ENCODE measurements around the gene KCNC3. TPM values are rescaled to one million over a fixed set of nuclear protein-coding genes. Genes with fewer than 3 reads are reported as not detected.

The KCNC3 gene
- total RNA-seq, 1 experiment from 2014 or later: 17.3 TPM

GRCh38 chr19:50280074-50280473 is 49.1 kb downstream of the KCNC3 start:
- no peak overlapping the region for H3K9ac ChIP-seq (ENCODE audit: extremely low read depth, insufficient read length, low read length)
- H2BK5ac ChIP-seq (ENCODE audit: insufficient read length, low read length): no peak overlapping the region
- H3K9me3 ChIP-seq (ENCODE audit: control insufficient read depth, low read depth, low read length): no peaks in the 10 kb centered on the region
- no peak overlapping the region for H4K5ac ChIP-seq (ENCODE audit: insufficient read length, low read depth, low read length)
- H3K14ac ChIP-seq (ENCODE audit: insufficient read depth, low read length): no peak overlapping the region
- H3K18ac ChIP-seq (ENCODE audit: insufficient read length, low read depth, low read length): no peak overlapping the region
- no peak for TF ChIP-seq CTCF (conservative IDR thresholded peaks at IDR 0.05)
- Mint-ChIP-seq H3K27ac (no peak overlapping the region), H3K4me3 (no peak overlapping the region), H3K4me1 (no peaks in the 10 kb centered on the region), H3K27me3 (ENCODE audit: low read depth) (no peaks in the 10 kb centered on the region), H3K9me3 (peaks cover 5% of the 10 kb centered on the region in 2 experiments), H3K36me3 (ENCODE audit: insufficient read depth in 1 of 3, low read depth in 3 of 3) (peaks cover 19 to 49% (median 41%) of the 10 kb centered on the region in 3 experiments)
- H3K27me3 ChIP-seq (ENCODE audit: insufficient read depth, low read length): no peaks in the 10 kb centered on the region
- H3K27ac ChIP-seq (ENCODE audit: insufficient read length, low read depth, low read length): no peak overlapping the region
- H2BK20ac ChIP-seq (ENCODE audit: low read depth, low read length, poor library complexity, severe bottlenecking): no peak overlapping the region
- H3K23me2 ChIP-seq (ENCODE audit: insufficient read length, low read depth, low read length, poor library complexity, severe bottlenecking): no peaks in the 10 kb centered on the region
- no peak overlapping the region for H2BK12ac ChIP-seq (ENCODE audit: insufficient read length, low read depth, low read length)
- no peaks in the 10 kb centered on the region for H4K20me1 ChIP-seq (ENCODE audit: control insufficient read depth, insufficient read depth, insufficient read length)
- H3K23ac ChIP-seq (ENCODE audit: insufficient read length, low read depth, low read length): no peak overlapping the region
- WGBS (ENCODE audit: extremely low coverage, insufficient read length, low lambda C conversion rate): no CpG with 5 or more reads among the region's 14 CpGs
- no peak overlapping the region for H2AK5ac ChIP-seq (ENCODE audit: insufficient read length, low read length)
- H2BK120ac ChIP-seq (ENCODE audit: low read depth, low read length, poor library complexity, severe bottlenecking): no peak overlapping the region
- H3K56ac ChIP-seq (ENCODE audit: insufficient read length, low read depth, low read length): no peak overlapping the region
- H4K8ac ChIP-seq (replicated peaks; ENCODE audit: insufficient read length, low read depth, low read length): no peak overlapping the region
- H3K79me2 ChIP-seq (ENCODE audit: insufficient read depth, low read length): no peaks in the 10 kb centered on the region
- no peak overlapping the region for H4K91ac ChIP-seq (ENCODE audit: insufficient read length, low read depth, low read length)
- H3K4me2 ChIP-seq (ENCODE audit: insufficient read depth, insufficient read length, low read length): no peak overlapping the region
- H3K4me1 ChIP-seq (ENCODE audit: insufficient read depth, low read length): no peaks in the 10 kb centered on the region
- H3T11ph ChIP-seq (ENCODE audit: low read length): no peak overlapping the region
- no peak overlapping the region for H2BK15ac ChIP-seq (ENCODE audit: low read depth, low read length)
- H3K79me1 ChIP-seq (ENCODE audit: insufficient read depth, low read depth, low read length, poor library complexity, severe bottlenecking): no peaks in the 10 kb centered on the region
- H2AFZ ChIP-seq (ENCODE audit: low read length): no peak overlapping the region
- DNase-seq: no peak
- H3K4ac ChIP-seq (ENCODE audit: low read depth, low read length): no peak overlapping the region
